AG04450 (cell line): Measurements from ENCODE around the gene LSAMP. TPM values are rescaled to one million over a fixed set of nuclear protein-coding genes. Genes with fewer than 3 reads are reported as not detected.

Experiments
- CTCF ChIA-PET: fragments of 300-600, 350-600 bp; formaldehyde crosslinking; extraction: SDS; loops from one replicate; lab custom pipeline; 2022; ENCODE audit warnings: antibody characterized with exemption, inconsistent platforms; lab: Charles Lee
- POLR2A ChIA-PET: fragments of 350-600 bp; formaldehyde crosslinking; extraction: SDS; loops from one replicate; lab custom pipeline; 2021; ENCODE audit warnings: antibody characterized with exemption, inconsistent platforms; lab: Yijun Ruan, JAX
- DNase-seq: peaks from one replicate; pipeline ENCODE4 v3.0.0-alpha.2; 2011; ENCODE audit warnings: low read depth, low spot score
- H3K27ac ChIP-seq: one replicate; pipeline ENCODE4 v1.5.1; 2012; ENCODE audit warnings: low read depth, low read length, control low read depth
- H3K27me3 ChIP-seq: one replicate; pipeline ENCODE4 v1.6.0; 2012; ENCODE audit warnings: low read length; ENCODE audit not compliant: control insufficient read depth, insufficient read depth
- H3K4me3 ChIP-seq: 2 replicates; pipeline ENCODE4 v1.5.1; 2011; ENCODE audit warnings: mild to moderate bottlenecking, low read depth, low read length, control low read depth
- H3K9me3 ChIP-seq: 2 replicates; pipeline ENCODE4 v1.5.1; 2012; ENCODE audit warnings: low read length; ENCODE audit not compliant: control insufficient read depth, insufficient read depth
- polyA plus RNA-seq: library from polyadenylated mRNA; depleted of rRNA; stranded (reverse); fragments of >200 nt; gene quantifications from 2 replicates; pipeline ENCODE4 v1.2.3, GENCODE V29; 2011
- TF ChIP-seq, protein P1 (sequence below): IDR thresholded peaks from 2 replicates; pipeline ENCODE4 v1.5.1; 2011; ENCODE audit warnings: low read depth, low read length, control low read depth, inconsistent platforms

Gene LSAMP
- polyA plus RNA-seq, 1 experiment, result 25.1 TPM

DNA sequence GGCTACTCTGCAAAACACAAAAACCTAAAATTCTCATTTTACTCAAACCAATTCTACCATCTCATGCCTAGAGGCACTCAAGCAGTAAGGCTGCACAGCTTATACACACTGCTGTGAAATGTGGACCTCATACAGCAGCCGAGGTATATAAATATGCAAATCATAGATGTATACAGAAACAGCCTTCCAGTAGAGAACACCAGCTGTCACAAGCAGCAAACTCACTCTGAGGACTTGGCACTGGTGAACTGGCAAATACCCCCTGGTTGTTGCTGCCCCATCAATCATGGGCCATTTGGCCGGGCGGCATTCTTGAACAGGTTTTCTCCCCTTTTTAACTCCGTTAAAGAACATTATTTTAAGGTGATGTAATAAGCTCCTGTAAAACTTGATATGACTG, 378.0 kb downstream of the LSAMP start:
- POLR2A ChIA-PET, result no interaction called here
- Histone ChIP-seq H3K27me3 (no peaks in the 10 kb centered on the region), H3K9me3 (no peaks in the 10 kb centered on the region), H3K4me3 (no peak overlapping the region), H3K27ac (no peak overlapping the region)
- TF ChIP-seq, protein P1, sequence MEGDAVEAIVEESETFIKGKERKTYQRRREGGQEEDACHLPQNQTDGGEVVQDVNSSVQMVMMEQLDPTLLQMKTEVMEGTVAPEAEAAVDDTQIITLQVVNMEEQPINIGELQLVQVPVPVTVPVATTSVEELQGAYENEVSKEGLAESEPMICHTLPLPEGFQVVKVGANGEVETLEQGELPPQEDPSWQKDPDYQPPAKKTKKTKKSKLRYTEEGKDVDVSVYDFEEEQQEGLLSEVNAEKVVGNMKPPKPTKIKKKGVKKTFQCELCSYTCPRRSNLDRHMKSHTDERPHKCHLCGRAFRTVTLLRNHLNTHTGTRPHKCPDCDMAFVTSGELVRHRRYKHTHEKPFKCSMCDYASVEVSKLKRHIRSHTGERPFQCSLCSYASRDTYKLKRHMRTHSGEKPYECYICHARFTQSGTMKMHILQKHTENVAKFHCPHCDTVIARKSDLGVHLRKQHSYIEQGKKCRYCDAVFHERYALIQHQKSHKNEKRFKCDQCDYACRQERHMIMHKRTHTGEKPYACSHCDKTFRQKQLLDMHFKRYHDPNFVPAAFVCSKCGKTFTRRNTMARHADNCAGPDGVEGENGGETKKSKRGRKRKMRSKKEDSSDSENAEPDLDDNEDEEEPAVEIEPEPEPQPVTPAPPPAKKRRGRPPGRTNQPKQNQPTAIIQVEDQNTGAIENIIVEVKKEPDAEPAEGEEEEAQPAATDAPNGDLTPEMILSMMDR, result no peak
- no peak for DNase-seq
- CTCF ChIA-PET, result no interaction called here

DNA sequence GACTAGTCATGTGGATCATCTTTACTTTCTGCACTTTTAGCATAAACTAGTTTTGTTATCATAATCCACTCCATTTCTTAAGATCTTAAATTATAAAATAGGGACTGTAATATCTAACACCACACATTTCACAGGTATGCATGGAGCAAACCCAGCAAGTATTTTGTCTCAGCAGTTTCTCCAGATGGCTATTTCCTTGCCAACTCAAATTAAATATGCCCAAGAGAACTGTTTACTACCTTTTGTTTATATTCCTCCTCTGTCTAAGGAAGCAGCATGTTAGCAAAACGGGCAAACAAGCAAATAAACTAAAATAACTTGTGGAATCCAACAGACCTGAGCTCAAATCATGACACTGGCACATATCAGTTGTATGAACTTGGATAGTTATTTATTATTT, 379.8 kb downstream of the LSAMP start:
- H3K27me3 ChIP-seq, result no peaks in the 10 kb centered on the region
- no peak overlapping the region for H3K4me3 ChIP-seq
- ChIA-PET POLR2A (interaction anchor here (0.6 kb wide), 1 partner anchor 10 kb away, joined by 8 read pairs; no protein-coding TSS in a partner anchor), CTCF (interaction anchor here (0.6 kb wide), 1 partner anchor 695 kb away, joined by 6 read pairs; no protein-coding TSS in a partner anchor)
- DNase-seq, result no peak
- no peaks in the 10 kb centered on the region for H3K9me3 ChIP-seq
- H3K27ac ChIP-seq, result no peak overlapping the region
- TF ChIP-seq, protein P1, result no peak

DNA sequence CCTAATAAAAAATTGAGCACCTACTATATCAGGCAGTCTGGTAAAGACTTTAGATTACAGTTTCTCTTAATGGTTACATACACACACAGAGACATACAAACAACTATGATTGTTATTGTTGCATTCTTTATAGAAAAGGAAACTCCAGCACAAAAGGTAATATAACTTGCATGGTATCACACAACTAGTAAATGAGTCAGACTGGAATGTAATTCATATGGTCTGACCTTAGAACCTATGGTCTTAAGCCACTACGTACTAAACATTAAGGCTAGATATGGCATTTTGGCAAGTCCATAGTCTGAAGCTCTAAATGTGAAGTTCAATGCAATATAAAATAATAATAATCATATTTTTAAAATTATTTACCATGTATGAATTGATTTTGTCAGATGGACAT, 380.6 kb downstream of the LSAMP start:
- Histone ChIP-seq H3K27ac (no peak overlapping the region), H3K4me3 (no peak overlapping the region), H3K9me3 (no peaks in the 10 kb centered on the region), H3K27me3 (no peaks in the 10 kb centered on the region)
- CTCF ChIA-PET, result interaction anchor here (0.6 kb wide), 1 partner anchor 696 kb away, joined by 6 read pairs; no protein-coding TSS in a partner anchor
- POLR2A ChIA-PET, result no interaction called here
- TF ChIP-seq, protein P1, result no peak
- no peak for DNase-seq

DNA sequence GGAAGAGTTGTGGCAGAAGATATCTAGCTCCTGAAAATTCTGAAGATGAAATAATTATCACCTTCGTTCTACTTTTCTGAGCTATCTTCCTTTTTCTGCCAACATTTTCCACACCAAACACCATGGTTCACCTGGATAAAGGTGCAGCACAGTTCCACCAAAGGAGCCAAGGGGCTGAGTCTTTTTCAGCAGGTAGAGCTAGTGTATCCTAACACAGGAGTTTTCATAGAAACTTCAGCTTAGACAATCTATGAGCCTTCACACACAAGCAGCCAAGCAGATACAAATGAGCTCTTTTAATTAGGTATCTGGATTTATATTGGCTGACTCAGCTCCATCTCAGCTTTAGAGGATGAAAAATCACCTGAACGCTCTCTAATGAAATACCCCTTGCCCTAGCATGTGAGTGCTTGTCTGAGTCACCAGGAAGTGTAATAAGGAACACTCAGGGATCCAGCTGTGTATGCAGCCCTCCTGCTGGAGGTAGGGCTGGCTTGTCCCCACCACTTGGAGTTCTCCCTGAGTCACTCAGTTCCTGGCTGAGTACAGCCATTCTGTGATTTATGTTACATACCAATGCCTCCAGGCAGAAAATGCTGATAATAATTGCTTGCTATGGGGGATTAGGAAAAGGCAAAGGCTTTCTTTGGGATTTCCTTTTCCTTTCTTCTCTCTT, 385.7 kb downstream of the LSAMP start:
- TF ChIP-seq, protein P1, result no peak
- Histone ChIP-seq H3K27me3 (no peaks in the 10 kb centered on the region), H3K27ac (no peak overlapping the region), H3K9me3 (no peaks in the 10 kb centered on the region), H3K4me3 (no peak overlapping the region)
- ChIA-PET POLR2A (no interaction called here), CTCF (no interaction called here)
- peak; percentile 49 for DNase-seq

DNA sequence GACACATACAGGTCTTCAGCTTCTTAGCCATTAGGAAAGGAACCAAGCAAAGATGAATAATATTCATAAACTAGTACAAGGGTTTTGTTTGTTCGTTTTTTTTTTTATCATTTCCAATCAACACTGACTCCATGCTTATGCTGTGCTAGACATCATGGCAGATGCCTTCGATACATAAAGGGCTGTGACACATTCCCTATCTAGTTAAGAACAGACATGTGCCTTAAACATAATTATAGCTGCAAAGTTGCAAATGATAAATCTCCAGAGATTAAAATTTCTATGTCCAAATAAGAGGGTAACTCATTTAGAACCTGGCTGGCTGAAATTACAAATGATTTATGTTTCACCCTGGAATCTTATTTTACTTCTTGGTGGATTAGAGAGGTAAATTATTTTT, 386.4 kb downstream of the LSAMP start:
- Histone ChIP-seq H3K27ac (no peak overlapping the region), H3K27me3 (no peaks in the 10 kb centered on the region), H3K9me3 (no peaks in the 10 kb centered on the region), H3K4me3 (no peak overlapping the region)
- CTCF ChIA-PET, result no interaction called here
- DNase-seq, result no peak
- POLR2A ChIA-PET, result no interaction called here
- TF ChIP-seq, protein P1, result no peak
